ENCODE measurements around the gene THBS2.

- TF ChIP-seq CTCF (IDR thresholded peaks at IDR 0.05) (no peak), POLR2A (IDR thresholded peaks at IDR 0.05) (no peak), EP300 (IDR thresholded peaks at IDR 0.05) (no peak)
Observed at GRCh38 chr6:169167581-169168301, 85.9 kb downstream of the THBS2 start.
